ENCODE measurements around the gene NAA16.

The NAA16 gene

DNA sequence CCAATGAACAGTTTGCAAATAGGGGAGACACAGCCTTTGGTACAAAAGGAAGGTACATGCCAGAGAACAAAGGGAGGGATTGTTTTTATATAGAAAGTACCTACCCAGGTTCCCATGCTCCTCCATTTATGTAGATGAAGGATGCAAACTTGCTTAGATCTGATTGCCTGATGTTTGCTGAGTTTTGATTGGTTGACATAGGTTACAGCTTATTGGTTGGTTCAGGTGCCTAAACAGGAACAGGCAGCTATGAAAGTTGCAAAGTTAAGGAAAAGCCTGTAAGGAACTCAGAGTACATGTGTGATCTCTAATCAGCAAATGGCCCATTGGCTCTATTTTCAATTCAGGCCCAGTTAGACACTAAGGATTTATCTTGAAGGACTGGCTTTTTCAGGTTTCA, 6.5 kb upstream of the NAA16 start:
- no peak for DNase-seq (ENCODE audit: low read depth in 3 of 3)

DNA sequence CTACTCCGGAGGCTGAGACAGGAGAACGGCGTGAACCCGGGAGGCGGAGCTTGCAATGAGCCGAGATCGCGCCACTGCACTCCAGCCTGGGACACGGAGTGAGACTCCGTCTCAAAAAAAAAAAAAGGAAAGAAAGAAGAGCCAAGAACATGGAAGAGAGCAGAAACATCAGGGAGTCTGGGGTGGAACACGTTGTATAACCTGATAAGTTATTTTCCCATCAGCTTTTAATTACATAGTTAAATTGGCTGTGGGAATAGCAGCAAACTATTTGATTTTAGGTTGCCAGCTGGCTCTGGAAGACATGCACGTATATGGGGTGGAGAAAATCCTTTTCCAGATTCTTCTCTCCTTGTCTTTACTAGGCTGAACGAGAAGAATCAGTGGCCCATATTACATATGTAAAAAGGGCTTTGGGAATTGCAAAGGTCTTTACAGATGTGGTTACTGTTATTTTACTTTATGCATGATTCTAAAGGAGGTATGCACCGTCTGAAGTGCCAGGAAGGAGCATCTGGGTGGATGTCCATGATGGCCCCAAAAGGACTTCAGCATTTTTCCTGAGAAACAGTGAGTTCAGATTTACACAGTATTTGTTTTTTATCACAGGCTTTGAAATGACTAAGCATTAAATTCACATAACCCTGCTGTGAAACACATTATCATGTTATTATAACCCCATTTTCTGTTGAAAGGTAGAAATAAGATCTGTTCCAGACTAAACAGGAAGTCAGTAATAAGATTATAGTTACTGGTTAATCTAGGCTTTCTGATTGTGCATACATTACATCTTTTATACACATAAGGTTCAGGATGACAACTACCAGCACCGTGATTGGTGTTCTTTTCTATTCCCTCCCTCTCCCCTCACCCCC, 4.6 kb upstream of the NAA16 start:
- DNase-seq (ENCODE audit: low read depth in 3 of 3): no peak

DNA sequence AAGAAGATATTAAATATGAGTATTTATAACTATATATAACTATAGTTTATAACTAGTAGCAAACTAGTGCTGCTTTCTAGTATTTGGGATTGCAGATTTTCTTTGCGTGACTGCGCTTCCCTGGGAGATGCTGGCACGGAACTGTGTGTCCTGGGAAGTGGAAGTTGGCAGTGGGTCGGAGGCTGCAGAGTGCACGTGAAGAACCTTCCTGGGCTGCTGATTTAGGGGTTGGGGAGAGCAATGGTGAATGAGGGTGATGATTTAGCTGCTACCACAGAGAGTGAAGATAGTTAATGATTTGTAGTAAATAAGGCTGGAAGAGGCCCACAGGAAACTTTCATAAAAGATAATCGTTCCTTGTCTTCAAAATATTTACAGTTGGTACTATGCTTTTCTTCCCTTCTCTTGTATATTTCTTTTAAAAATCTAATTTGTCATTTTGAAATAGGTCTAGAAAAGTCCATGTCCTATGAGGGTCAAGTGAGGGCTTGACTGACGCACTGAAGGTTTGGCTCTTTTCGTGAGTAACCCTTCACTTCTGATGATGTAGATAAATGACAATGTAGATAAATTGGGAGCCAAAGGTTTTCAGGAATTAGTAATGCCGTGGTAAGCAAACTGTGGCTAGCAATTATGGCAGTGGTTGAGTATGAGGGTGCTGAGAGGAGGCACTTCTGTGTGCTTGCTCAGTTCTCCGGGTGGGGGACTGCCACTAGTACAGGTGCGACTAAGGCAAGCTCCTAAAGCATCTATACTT, 3.0 kb upstream of the NAA16 start:
- no peak for DNase-seq (ENCODE audit: low read depth in 3 of 3)

DNA sequence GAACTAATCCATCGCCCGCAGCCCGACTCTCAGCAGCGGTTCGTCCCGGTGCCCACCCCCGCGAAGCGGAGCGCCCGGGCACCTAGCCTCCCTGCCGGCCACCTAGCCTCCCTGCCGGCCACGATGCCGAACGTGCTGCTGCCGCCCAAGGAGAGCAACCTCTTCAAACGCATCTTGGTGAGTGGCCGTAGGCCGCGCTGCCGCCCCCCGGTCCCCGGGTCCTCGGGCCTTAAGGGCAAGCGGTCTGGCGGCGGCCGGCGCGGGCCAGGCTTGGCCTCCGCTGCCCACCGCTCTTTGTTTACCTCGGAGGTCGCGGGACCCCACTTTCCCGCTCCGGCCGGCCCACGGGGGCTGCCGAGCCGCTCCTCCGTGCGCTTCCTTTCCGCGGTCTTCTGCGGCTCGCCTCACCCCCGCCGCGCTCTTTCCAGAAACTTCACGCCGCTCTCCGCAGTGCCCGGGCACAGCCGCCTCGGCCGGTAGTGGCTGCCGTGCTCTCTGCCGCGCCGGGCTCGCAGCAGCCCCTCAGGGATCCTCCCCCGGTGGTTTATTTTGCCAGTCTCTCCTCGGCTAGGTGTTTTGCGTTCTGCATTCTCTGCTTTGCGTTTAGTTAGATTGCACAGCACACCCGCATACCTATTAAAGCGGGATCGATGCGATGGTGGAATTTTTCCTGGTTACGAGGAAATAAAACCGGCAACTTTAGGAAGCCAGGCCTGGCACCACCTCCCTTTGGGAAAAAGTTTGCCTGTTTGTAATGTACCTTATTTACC, 524 bp downstream of the NAA16 start:
- peak in 1 of 3 donors; percentile 39 for DNase-seq (ENCODE audit: low read depth in 3 of 3)

DNA sequence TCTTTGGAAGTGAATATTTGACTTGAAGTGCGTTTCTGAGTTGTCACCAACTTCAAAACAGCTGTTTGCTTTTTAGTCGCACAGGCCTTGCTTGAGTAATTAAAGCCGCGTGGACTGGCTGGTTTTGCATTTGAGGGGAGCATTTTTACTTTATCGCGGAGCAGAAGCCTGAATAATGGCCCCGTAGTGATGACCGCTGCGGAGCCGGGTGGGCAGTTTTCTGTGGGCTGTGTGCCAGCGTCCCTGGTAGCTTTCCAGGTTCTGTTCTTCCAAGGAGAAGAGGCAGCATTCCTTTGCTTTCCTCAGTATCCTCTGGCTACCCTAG, 1.1 kb downstream of the NAA16 start:
- no peak for DNase-seq (ENCODE audit: low read depth in 3 of 3)

DNA sequence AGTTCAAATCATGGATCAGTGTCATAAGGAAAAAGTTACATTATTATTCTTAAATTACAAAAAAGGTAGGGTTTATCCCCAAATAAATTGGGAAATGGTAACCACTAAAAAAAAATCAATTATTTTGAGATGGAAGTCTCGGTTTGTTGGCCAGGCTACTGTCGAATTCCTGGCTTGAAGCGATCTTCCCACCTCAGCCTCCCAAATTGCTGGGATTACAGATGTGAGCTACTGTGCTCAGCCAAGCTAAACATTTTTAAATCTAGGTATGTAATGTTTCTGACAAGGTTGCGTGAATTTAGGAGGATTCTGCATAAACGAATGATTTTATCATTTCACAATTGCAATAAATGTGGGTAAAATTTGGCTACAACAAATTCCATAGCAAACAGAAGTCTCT, 2.0 kb downstream of the NAA16 start:
- no peak for DNase-seq (ENCODE audit: low read depth in 3 of 3)

DNA sequence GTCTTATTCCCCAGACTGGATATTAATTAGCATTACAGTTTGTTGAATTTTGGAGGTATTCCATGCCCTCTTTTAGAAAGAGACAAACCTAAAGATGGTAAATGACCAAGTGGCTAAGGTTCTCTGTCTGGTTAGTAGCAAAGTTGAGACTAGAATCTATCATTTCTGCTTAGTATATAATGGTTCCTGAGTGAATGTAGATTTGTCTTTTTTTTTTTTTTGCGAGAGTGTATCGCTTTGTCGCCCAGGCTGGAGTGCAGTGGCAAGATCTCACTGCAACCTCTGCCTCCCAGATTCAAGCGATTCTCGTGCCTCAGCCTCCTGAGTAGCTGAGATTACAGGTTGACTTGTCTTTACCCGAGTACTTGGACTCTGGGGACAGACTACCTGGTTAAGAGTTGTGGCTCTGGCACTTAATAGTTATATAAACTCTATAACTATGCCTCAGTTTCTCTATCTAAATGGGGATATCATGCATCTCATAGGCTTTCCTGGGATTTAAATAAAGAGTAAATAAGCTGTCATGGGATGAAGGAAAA, 2.7 kb downstream of the NAA16 start:
- no peak for DNase-seq (ENCODE audit: low read depth in 3 of 3)

DNA sequence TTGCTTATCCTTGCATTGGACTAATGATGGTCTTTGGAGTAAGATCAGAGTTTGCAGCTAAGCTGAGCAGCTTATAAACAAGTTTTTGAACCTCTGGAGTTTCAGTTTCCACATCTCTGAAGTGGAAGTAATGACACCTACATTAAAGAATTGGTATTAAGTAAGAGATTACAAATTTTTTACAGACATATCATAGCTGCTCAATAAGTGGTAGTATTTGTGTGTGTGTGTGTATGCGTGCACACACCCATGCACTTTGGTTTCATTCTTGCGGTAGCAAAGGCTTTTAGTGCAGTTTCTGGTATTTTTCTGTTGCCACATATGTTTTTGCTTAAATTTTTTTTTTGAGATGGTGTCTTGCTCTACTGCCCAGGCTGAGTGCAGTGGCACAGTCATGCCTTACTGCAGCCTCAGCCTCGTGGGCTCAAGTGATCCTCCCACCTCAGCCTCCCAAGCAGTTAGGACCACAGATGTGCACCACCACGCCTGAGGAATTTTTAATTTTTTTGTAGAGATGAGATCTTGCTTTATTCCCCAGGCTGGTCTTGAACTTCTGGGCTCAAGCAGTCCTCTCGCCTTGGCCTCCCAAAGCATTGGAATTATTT, 4.5 kb downstream of the NAA16 start:
- DNase-seq (ENCODE audit: low read depth in 3 of 3): no peak

DNA sequence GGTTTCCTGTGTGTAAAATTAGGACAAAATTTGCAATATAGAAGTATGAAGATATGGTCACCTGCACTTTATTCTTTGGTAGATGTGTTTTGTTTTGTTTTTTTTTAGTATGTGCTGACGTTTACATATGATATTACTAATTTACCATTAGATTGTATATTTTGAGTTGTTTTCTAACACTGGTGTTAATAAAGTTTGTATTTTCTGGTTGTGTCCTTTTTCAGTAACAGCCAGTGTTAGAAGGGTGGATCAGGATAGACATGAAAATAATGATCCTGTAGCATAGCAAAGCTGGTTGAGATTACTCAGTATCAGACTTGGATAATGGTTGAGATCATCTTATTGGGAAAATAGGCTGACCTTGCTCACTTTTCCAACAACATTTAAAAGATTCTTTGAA, 6.2 kb downstream of the NAA16 start:
- no peak for DNase-seq (ENCODE audit: low read depth in 3 of 3)

DNA sequence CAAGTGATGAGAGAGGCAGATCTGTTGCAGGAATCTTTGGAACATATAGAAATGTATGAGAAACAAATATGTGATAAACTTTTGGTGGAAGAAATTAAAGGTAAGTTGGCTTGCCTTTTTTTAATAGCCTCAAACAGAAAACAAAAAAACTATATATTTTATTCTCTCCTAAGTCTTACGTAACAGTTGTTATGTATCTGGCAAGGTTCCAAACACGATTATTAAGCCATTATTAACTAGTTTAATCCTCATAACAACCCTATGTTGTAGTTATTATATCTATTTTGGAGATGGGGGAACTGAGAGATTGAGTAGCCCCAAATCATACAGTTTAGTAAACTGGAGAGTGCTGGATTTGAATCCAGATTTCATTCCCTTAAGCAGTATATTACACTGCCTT, 14.7 kb downstream of the NAA16 start:
- DNase-seq (ENCODE audit: low read depth in 3 of 3): no peak

DNA sequence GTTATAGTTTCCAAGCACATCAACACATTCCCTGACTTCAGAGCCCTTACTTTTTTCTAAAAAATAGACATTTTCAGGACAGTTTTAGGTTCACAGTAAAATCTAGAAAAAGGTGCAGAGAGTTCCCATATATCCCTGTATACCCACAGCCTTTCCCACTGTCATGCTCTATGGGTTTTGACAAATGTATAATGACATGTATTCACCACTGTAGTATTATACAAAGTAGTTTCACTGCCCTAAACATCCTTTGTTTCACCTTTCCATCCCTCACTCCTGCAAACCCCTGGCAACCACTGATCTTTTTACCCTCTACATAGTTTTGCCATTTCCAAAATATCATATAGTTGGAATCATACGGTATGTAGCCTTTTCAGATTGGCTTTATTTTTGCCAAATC, 15.6 kb downstream of the NAA16 start:
- no peak for DNase-seq (ENCODE audit: low read depth in 3 of 3)

DNA sequence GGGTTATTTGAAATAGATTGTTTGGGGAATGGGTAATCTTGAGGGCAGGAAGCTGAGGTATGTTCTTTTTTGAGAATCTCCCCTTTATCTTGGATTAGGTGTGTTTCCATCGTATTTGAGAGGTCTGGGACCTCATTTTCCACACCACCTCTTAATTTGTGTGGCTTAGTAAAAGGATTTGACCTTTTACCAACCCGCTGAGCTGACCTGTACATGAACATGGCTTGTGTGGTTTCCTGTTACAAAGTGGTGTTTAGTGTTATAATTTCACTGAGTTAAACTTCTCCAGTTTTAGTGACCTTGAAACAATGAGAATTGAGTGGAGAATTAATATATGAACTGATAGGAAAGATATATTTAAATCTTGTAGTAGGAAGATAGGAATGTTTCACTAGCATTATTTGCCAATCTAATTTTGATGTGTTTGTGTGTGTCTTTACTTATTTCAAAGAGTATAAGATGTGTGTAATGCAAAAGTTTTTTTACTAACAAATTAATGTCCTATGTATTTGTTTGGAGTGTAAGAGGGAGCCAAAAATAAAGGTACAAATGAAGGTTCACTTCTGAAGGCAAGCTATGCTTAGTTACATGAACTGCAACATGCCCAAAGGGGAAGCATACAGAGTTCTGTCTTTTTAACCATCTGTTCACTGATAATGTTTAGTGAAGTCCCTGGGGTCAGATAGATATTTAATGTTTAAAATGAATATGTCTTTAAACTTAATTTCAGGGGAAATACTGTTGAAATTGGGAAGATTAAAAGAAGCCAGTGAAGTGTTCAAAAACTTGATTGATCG, 17.1 kb downstream of the NAA16 start:
- DNase-seq (ENCODE audit: low read depth in 3 of 3): no peak

DNA sequence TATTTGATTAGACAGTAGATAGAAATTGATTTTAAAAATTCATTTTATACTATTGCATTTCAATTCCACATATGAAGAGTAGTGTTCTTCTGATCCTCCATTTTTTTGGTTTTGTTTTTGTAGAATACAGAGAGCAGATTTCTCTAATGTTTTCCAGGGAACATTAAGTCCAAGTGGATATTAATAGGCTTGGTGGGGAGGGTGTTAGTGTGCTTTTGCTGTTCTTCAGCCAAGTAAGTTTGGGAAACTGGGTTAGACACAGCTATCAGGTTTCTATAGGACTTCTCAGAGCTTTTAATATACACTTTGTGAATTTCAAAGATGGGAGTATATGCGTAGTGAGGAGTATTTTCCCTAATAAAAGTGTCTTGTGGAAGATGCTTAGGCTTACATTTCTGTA, 21.8 kb downstream of the NAA16 start:
- no peak for DNase-seq (ENCODE audit: low read depth in 3 of 3)

DNA sequence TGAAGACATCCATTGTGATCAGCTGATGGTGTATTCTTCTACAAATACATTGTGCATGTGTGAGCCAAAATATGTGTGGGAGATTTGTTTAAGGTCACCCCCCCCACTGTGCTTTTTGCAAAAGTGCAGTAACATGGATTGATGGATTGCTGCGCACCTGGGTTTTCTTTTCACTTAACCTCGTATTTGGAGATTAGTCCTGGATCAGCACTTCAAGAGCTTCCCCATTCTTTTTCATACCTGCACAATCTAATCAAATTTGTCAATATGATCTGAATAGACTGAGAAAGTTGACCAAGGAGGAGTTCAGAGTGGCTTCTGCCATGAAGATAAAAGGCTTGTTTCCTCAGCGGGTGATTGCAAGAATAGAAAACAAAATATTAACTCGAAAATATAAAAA, 23.7 kb downstream of the NAA16 start:
- DNase-seq (ENCODE audit: low read depth in 3 of 3): no peak

DNA sequence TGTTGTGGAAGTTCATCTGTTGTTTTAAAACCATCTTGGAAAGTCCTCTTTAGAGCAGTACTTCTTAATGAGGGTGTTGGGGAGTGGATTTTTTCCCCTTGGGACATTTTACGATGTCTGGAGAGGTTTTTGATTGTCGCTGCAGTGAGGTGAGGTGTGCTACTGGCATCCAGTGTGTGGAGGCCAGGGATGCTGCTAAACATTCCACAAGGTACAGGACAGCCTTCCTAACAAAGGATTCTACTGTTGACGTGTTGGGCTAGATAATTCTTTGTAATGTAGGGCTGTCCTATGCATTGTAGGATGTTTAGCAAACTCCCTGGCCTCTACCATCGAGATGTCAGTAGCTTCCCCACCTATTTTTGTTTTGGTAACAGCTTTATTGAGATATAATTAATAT, 33.3 kb downstream of the NAA16 start:
- no peak for DNase-seq (ENCODE audit: low read depth in 3 of 3)

DNA sequence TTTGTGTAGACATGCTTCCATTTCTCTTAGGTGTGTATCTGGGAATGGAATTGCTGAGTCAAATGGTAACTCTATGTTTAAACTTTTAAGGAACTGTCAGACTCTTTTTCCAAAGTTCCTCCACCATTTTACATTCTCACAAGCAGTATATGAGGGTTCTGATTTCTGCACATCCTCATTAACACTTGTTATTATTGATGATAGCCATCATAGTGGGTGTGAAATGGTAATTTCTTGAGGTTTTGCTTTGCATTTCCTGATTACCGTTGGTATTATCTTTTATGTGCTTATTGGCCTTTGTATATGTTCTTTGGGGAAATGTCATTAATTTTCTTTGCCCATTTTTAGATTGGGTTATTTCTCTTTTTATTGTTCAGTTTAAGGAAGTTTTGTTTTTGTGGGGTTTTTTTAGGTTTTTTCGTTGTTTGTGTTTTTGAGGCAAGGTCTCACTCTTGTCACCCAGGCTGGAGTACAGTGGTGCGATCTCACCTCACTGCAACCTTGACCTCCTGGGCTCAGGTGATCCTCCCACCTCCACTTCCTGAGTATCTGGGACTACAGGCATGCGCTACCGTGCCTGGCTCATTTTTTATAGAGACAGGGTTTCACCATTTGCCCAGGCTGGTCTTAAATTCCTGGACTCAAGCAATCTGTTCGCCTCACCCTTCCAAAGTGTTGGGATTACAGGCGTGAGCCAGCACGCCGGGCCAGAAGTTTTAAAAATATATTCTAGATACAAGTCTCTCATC, 34.3 kb downstream of the NAA16 start:
- DNase-seq (ENCODE audit: low read depth in 3 of 3): no peak

DNA sequence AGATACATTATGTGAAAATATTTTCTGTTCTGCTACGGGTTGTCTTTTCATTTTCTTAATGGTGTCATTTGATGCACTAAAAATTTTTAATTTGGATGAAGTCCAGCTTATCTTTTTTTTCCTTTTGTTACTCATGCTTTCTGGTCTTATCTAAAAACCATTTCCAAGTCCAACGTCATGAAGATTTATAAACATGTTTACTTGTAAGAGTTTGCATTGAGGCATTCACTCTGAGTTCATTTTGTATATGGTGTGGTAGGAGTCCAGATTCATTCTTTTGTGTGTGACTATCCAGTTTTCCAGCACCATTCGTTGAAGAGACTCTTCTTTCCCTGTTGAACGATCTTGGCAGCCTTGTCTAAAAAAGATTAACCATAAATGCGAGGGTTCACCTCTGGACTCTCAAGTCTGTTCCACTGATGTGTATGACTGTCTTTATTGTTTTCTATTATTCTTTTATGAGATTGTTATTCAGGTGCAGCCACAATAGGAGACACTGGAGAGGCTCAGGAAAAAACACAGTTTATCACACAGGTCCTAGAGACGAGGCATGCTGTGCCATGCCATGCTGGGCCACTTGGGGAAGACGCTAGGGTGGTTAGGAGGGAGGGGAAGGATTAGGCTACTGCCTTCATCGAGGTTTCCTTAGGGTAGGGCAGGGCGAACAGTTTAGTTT, 35.0 kb downstream of the NAA16 start:
- no peak for DNase-seq (ENCODE audit: low read depth in 3 of 3)

DNA sequence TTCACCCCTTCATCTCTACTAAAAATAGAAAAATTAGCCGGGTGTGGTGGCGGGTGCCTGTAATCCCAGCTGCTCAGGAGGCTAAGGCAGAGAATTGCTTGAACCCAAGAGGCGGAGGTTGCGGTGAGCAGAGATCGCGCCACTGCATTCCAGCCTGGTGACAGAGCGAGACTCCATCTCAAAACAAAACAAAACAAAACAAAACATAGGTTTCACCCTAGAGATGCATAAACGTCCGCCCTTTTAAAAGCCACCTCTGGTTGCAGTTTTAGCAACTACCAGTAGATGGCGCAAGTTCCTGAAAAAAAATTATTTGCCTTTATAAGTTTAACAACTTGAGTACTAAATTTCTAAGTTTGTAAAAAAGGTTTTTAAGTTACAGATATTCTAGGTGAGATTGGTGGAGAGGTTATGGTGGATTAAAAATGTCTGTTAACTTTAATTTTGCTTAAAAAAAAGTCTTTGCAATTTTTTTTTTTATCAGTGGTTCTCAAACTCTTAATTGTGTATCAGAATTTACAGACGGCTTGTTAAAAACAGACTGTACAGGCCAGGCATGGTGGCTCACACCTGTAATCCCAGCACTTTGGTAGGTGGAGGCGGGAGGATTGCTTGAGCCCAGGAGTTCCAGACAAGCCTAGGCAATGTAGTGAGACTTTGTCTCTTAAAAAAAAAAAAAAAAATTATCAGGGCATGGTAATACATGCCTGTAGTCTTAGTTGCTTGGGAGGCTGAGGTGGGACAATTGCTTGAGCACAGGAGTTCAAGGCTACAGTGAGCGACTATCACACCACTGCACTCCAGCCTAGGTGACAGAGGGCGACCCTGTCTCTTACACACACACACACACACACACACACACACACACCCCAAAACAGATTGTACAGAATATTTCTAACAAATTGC, 42.1 kb downstream of the NAA16 start:
- peak in 1 of 3 donors; percentile 10 for DNase-seq (ENCODE audit: low read depth in 3 of 3)

DNA sequence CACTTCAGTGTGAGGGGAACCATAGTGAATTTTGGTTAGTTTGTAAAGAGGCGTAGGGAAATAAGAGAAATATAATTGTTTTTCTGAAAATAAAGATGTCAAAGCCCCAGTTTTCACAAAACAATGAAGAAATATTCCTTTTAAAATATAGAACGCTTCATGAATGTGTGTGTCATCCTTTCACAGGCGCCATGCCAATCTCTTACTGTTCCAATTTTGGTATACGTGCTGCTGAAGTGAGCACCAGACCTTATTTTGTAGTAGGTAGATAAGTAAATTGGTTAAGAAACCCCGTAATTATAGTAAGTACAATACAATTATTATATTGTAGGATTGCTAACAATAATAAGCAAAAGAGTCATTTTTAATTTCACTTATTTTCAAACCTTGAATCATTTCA, 43.3 kb downstream of the NAA16 start:
- DNase-seq (ENCODE audit: low read depth in 3 of 3): no peak
